ENCODE measurements around the gene TRPM2. TPM values are rescaled to one million over a fixed set of nuclear protein-coding genes. Genes with fewer than 3 reads are reported as not detected.

TRPM2 gene
- total and polyA plus RNA-seq, 2 of the 13 experiments (the other 11 are each of a cell fraction or from before 2014, with no cell fraction given), result 0.07 to 0.20 TPM

DNA sequence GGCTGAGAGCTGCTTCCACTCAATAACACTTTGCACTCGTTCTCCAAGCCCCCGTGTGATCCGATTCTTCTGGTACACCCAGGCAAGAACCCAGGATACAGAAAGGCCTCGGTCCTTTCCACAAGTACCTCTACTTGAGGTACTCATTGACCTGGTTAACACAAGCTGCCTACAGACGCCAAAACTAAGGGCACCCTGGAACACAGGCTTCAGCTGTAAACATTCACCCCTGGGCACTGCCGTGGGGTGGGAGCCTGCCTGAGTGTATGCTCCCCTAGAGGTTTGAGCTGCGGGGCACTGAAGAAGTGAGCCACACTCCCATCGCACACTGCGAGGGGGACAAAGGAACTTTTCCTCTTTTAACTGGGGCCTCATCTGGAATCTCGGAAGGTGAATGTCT, 132.4 kb downstream of the TRPM2 start (continued):
- TF ChIP-seq ZNF574 (CRISPR knock-in tag; IDR thresholded peaks at IDR 0.05), result 0 out of 2 replicates have a peak, but pooled peaks have one; percentile 5
- TF ChIP-seq, protein P1, sequence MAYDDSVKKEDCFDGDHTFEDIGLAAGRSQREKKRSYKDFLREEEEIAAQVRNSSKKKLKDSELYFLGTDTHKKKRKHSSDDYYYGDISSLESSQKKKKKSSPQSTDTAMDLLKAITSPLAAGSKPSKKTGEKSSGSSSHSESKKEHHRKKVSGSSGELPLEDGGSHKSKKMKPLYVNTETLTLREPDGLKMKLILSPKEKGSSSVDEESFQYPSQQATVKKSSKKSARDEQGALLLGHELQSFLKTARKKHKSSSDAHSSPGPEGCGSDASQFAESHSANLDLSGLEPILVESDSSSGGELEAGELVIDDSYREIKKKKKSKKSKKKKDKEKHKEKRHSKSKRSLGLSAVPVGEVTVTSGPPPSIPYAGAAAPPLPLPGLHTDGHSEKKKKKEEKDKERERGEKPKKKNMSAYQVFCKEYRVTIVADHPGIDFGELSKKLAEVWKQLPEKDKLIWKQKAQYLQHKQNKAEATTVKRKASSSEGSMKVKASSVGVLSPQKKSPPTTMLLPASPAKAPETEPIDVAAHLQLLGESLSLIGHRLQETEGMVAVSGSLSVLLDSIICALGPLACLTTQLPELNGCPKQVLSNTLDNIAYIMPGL (CRISPR knock-in tag; IDR thresholded peaks at IDR 0.05; ENCODE audit: borderline replicate concordance in 1 of 2, low read depth in 1 of 2), result no peak
- TF ChIP-seq ZNF547 (CRISPR knock-in tag; IDR thresholded peaks at IDR 0.05), result 0 out of 2 replicates have a peak, but pooled peaks have one; percentile 33
- TF ChIP-seq CREB3 (CRISPR knock-in tag; IDR thresholded peaks at IDR 0.05), result no peak
- TF ChIP-seq KLF6 (CRISPR knock-in tag; IDR thresholded peaks at IDR 0.05), result no peak
- TF ChIP-seq, protein P2, sequence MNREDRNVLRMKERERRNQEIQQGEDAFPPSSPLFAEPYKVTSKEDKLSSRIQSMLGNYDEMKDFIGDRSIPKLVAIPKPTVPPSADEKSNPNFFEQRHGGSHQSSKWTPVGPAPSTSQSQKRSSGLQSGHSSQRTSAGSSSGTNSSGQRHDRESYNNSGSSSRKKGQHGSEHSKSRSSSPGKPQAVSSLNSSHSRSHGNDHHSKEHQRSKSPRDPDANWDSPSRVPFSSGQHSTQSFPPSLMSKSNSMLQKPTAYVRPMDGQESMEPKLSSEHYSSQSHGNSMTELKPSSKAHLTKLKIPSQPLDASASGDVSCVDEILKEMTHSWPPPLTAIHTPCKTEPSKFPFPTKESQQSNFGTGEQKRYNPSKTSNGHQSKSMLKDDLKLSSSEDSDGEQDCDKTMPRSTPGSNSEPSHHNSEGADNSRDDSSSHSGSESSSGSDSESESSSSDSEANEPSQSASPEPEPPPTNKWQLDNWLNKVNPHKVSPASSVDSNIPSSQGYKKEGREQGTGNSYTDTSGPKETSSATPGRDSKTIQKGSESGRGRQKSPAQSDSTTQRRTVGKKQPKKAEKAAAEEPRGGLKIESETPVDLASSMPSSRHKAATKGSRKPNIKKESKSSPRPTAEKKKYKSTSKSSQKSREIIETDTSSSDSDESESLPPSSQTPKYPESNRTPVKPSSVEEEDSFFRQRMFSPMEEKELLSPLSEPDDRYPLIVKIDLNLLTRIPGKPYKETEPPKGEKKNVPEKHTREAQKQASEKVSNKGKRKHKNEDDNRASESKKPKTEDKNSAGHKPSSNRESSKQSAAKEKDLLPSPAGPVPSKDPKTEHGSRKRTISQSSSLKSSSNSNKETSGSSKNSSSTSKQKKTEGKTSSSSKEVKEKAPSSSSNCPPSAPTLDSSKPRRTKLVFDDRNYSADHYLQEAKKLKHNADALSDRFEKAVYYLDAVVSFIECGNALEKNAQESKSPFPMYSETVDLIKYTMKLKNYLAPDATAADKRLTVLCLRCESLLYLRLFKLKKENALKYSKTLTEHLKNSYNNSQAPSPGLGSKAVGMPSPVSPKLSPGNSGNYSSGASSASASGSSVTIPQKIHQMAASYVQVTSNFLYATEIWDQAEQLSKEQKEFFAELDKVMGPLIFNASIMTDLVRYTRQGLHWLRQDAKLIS (CRISPR knock-in tag; IDR thresholded peaks at IDR 0.05), result no peak
- TF ChIP-seq ZNF10 (CRISPR knock-in tag; IDR thresholded peaks at IDR 0.05; ENCODE audit: borderline replicate concordance, low read depth), result no peak
- peak; percentile 9; the same call in 1 of the 2 replicates for TF ChIP-seq ZBTB38 (CRISPR knock-in tag; IDR thresholded peaks at IDR 0.05)
- no peak for TF ChIP-seq ZFY (CRISPR knock-in tag; IDR thresholded peaks at IDR 0.05)
- no peak for TF ChIP-seq SYNCRIP (IDR thresholded peaks at IDR 0.05; ENCODE audit: insufficient read depth, low read depth, low read length)
- no peak for TF ChIP-seq FOXK1 (CRISPR knock-in tag; IDR thresholded peaks at IDR 0.05; ENCODE audit: borderline replicate concordance, low read depth)
- no peak for TF ChIP-seq ZNF792 (CRISPR knock-in tag; IDR thresholded peaks at IDR 0.05)
- TF ChIP-seq ZBTB37 (CRISPR knock-in tag; IDR thresholded peaks at IDR 0.05), result no peak
- TF ChIP-seq, protein P3, sequence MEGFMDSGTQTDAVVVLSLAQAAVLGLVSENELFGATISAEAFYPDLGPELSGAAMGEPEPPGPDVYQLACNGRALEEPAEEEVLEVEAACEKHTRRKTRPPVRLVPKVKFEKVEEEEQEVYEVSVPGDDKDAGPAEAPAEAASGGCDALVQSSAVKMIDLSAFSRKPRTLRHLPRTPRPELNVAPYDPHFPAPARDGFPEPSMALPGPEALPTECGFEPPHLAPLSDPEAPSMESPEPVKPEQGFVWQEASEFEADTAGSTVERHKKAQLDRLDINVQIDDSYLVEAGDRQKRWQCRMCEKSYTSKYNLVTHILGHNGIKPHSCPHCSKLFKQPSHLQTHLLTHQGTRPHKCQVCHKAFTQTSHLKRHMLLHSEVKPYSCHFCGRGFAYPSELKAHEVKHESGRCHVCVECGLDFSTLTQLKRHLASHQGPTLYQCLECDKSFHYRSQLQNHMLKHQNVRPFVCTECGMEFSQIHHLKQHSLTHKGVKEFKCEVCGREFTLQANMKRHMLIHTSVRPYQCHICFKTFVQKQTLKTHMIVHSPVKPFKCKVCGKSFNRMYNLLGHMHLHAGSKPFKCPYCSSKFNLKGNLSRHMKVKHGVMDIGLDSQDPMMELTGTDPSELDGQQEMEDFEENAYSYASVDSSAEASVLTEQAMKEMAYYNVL (CRISPR knock-in tag; IDR thresholded peaks at IDR 0.05; ENCODE audit: borderline replicate concordance), result no peak
- TF ChIP-seq NR2F2 (IDR thresholded peaks at IDR 0.05; ENCODE audit: borderline replicate concordance, low read depth), result no peak

Measured in HepG2 (cell line).